Measurements from ENCODE around the gene SERINC4.

SERINC4 gene

GRCh38 chr15:43799209-43799944 is 643 bp downstream of the SERINC4 start:
- no peak for DNase-seq (ENCODE audit: low read depth)
- no peak overlapping the region for H3K4me3 ChIP-seq (ENCODE audit: low read depth, low read length)

DNA sequence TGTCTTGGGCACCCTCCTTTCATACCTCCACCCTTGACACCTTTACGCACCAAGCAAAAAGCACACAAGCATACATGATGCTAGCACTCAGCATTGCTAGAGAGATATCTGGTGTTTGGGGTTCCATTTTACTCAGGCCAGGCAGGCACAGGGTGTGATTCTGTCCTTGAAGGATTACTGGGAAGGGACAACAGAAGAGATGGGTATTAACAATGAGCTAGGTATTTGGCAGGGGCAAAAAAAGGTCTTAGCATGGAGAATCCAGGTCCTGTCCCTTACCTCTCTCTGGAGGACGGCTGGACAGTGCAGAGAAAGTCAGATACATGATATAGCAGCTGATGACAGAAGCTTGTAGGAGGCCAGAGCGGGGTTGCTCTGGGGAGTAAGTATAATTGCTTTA is 3.5 kb downstream of the SERINC4 start:
- H3K4me3 ChIP-seq (ENCODE audit: low read depth, low read length): no peak overlapping the region
- no peak for DNase-seq (ENCODE audit: low read depth)

GRCh38 chr15:43795997-43796396 is 4.0 kb downstream of the SERINC4 start:
- no peak for DNase-seq (ENCODE audit: low read depth)
- no peak overlapping the region for H3K4me3 ChIP-seq (ENCODE audit: low read depth, low read length)

- no peak overlapping the region for H3K4me3 ChIP-seq (ENCODE audit: low read depth, low read length)
- DNase-seq (ENCODE audit: low read depth): no peak
These were observed 4.8 kb downstream of the SERINC4 start for GRCh38 chr15:43795197-43795596.

- peak overlapping the region; percentile 99 for H3K4me3 ChIP-seq (ENCODE audit: low read depth, low read length)
These were observed 5.6 kb downstream of the SERINC4 start for GRCh38 chr15:43794269-43795037.

DNA sequence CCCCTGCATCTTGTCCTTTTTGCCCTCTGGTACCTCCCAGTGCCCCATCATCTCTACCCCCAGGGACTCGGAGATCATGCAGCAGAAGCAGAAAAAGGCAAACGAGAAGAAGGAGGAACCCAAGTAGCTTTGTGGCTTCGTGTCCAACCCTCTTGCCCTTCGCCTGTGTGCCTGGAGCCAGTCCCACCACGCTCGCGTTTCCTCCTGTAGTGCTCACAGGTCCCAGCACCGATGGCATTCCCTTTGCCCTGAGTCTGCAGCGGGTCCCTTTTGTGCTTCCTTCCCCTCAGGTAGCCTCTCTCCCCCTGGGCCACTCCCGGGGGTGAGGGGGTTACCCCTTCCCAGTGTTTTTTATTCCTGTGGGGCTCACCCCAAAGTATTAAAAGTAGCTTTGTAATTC is 6.4 kb downstream of the SERINC4 start:
- no peak for DNase-seq (ENCODE audit: low read depth)
- H3K4me3 ChIP-seq (ENCODE audit: low read depth, low read length): peak overlapping the region; percentile 99

More at GRCh38 chr15:43794269-43795037, 5.6 kb downstream of the SERINC4 start:
- DNase-seq (ENCODE audit: low read depth): no peak

DNA sequence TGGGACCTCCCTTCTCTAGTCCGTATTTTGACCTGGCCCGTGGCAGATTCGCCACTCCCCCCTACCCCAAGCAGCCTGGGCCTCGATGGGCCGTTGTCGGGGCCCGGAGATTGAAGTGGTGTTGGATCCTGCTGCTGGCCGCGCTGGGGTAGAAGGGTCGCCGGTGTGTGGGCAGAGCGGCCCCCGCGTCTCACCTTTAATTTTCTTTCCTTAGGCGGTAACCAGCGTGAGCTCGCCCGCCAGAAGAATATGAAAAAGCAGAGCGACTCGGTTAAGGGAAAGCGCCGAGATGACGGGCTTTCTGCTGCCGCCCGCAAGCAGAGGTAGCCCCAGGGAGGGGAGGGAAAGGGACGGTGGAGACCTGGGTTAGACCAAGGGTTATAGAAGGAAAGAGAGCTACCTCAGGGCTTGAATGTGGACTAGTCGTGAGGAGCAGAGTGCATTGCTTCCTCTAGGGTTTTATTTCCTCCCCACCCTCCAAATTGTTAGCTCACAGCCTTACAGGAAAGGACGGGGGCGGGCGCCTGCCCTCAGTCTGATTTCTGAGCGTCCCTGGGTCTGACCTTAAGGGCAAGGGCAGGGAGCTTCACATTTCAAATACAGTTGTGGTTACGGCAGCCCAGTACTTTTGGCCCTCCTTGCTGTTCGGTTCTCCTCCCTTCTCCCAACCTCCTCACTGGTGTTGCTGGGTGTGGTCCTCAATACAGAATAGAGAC is 7.1 kb downstream of the SERINC4 start:
- H3K4me3 ChIP-seq (ENCODE audit: low read depth, low read length): peak overlapping the region; percentile 99
- no peak for DNase-seq (ENCODE audit: low read depth)

DNA sequence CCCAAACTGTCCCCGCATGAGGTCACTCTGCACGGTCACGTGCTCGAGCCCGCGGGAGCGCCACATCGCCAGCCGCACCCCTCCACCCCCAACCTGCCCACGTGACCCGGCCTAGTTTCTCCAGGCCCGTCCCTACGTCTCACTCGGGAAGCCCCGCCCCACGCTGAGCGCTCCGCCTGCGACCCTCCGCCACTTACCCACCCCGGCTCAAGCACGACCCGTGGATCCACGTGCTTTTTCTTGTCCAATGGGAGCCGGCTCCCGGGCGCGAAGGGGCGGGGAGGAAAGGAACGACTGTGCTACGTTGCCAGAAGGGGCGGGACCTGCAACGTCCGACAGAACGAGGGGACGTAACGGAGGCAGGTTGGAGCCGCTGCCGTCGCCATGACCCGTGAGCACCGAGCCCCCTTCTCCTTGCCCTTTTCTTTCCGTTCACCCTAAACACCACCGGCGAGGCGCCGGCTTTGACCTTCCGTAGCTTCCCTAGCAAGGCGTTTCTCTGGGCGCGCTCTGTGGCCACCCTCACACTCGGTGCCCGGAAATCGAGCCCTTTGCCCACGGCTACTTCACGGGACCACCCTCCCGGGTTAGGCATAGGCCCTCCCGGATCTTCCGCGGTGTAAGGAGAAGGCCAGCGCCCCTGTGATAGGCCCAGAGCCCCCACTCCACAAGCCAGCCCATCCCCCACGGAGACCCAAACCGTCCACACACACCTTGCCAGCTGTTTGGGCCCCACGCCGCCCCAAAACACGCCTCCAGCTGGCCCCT is 7.8 kb downstream of the SERINC4 start, which contains the start of gene SERF2:
Gene SERF2 (plus strand): TSS at position 328 of the 768 bp plus-strand sequence. CDS start 57 bp downstream, at position 385.
- peak; percentile 99 for DNase-seq (ENCODE audit: low read depth)
- H3K4me3 ChIP-seq (ENCODE audit: low read depth, low read length): peak within 1 kb of the TSS; percentile 99

- DNase-seq (ENCODE audit: low read depth): no peak
- no peak overlapping the region for H3K4me3 ChIP-seq (ENCODE audit: low read depth, low read length)
These were observed 10.6 kb downstream of the SERINC4 start for GRCh38 chr15:43789409-43789808.

DNA sequence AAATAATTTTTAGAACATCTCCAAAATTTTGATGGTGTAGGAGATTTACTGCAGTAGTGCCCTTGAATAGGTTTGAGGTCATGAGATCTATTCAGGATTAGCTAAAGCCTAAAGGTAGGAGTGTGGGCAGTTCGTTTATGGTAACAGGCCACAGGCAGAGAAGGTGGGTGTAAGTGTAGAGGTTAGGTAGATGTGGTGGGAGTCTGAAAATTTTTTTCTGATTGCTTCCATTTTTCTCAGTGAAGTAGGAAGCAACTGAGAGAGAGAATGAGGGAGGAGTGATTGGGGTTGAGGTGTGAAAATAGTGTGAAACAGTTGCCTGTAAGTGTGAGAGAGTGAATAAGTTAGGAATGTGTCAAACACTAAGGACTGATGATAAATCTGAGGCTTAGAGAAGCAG is 21.0 kb downstream of the SERINC4 start:
- DNase-seq (ENCODE audit: low read depth): no peak
- no peak overlapping the region for H3K4me3 ChIP-seq (ENCODE audit: low read depth, low read length)

- no peak for DNase-seq (ENCODE audit: low read depth)
- H3K4me3 ChIP-seq (ENCODE audit: low read depth, low read length): peak overlapping the region; percentile 56
These were observed 22.6 kb downstream of the SERINC4 start for GRCh38 chr15:43777267-43777914.

GRCh38 chr15:43776718-43777266 is 23.2 kb downstream of the SERINC4 start, which contains the start of gene ELL3:
Gene ELL3 (minus strand): TSS chr15:43776966. CDS start chr15:43776901, 65 bp downstream.
- H3K4me3 ChIP-seq (ENCODE audit: low read depth, low read length): peak within 1 kb of the TSS; percentile 56
- no peak for DNase-seq (ENCODE audit: low read depth)

DNA sequence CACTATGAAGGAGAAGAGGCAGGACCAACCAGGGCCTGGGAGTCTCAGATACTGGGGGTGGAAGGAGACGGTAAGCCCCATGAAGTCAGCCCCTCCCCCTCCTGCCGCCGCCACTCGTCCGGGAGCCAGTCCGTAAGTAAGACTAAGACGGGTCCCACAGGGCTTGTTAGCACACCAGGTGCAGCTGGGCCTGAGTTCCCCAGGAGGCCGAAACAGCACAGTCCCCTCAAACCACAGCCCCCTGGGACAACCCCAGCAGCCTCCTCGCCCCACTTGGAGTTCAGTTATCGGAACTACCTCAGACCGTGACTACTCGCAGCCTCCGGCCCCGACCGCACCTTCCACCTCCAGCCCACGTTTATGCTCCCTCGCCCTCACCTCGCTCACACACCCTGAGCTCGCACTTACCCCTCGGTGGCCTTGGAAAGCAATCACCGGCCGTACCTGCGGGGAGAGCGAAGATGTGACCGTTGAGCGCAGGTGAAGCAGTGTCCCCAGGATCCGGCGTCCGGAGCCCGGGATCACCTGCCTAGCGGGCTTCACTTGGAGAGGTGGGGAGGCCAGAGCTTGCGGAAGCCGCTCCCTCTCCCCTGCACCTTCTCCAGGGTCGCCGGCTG is 23.8 kb downstream of the SERINC4 start:
- no peak for DNase-seq (ENCODE audit: low read depth)
- H3K4me3 ChIP-seq (ENCODE audit: low read depth, low read length): peak overlapping the region; percentile 56

- no peak overlapping the region for H3K4me3 ChIP-seq (ENCODE audit: low read depth, low read length)
- no peak for DNase-seq (ENCODE audit: low read depth)
These were observed 24.5 kb downstream of the SERINC4 start for GRCh38 chr15:43775411-43775965.

- no peak for DNase-seq (ENCODE audit: low read depth)
- H3K4me3 ChIP-seq (ENCODE audit: low read depth, low read length): no peak overlapping the region
These were observed 26.0 kb downstream of the SERINC4 start for GRCh38 chr15:43774062-43774461.

GRCh38 chr15:43772624-43773023 is 27.4 kb downstream of the SERINC4 start:
- DNase-seq (ENCODE audit: low read depth): no peak

DNA sequence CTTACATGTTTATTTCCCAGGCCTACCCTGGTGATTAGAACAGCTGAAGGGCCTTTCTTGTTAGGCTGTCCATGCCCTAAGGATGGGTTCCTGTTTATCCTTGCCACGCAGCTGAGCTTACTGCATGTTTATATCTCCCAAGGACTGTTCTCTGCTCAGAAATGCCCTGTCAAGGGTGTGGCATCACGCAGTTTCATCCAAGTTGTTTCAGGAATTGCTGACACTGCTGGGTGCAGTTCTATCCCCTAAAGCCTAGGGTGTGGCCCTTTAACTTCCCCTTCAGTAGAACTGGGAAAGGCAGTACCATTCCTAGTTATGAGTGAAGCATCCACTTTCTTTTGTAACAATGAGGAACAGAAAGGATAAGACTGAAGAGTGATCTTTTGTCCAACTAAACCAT is 28.2 kb downstream of the SERINC4 start:
- DNase-seq (ENCODE audit: low read depth): no peak
- no peak overlapping the region for H3K4me3 ChIP-seq (ENCODE audit: low read depth, low read length)

More at GRCh38 chr15:43772624-43773023, 27.4 kb downstream of the SERINC4 start:
- no peak overlapping the region for H3K4me3 ChIP-seq (ENCODE audit: low read depth, low read length)

Data from skeletal muscle cell (primary cell).